GM18909 (cell line): ENCODE measurements around the gene SPON1.
"Not testable (repeated sequence)": the region's sequence is repeated elsewhere in the genome, so short reads cannot be mapped to it uniquely, and the experiment has no call there.

ENCODE experiments used
- ATAC-seq: cut with Tn5 transposase; IDR thresholded peaks from one replicate; pipeline ENCODE4 v1.9.1; 2021; ENCODE audit warnings: mild to moderate bottlenecking; ENCODE audit not compliant: unreplicated experiment, poor library complexity

The SPON1 gene

GRCh38 chr11:13962562-13963168 is at the start of gene SPON1:
Gene SPON1, plus strand, starts transcription at chr11:13962723. Its CDS starts 182 bp downstream, at chr11:13962905.
- no peak for ATAC-seq

- ATAC-seq = no peak
These were observed 45.3 kb upstream of the SPON1 start for GRCh38 chr11:13917264-13917663.

DNA sequence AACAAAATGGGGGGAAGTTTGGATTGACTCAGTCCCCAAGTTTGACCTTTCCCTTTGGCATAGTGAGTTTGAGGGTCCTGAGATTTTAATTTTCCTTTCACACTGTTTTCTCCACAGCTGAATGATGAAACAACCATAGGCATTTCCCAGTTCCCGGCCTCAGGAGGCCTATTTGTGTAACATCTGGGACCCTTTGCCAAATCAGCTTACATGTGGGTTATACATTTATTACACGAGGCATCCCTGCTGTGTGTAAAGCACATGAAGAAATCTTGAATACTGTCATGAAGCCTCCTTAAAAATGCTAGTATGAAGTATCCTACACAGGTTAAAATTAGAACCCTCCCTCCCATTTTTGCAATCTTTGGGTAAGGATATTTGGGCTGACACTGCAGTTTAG is 44.6 kb upstream of the SPON1 start:
- ATAC-seq = no peak

GRCh38 chr11:13920756-13921155 is 41.8 kb upstream of the SPON1 start:
- ATAC-seq = no peak

DNA sequence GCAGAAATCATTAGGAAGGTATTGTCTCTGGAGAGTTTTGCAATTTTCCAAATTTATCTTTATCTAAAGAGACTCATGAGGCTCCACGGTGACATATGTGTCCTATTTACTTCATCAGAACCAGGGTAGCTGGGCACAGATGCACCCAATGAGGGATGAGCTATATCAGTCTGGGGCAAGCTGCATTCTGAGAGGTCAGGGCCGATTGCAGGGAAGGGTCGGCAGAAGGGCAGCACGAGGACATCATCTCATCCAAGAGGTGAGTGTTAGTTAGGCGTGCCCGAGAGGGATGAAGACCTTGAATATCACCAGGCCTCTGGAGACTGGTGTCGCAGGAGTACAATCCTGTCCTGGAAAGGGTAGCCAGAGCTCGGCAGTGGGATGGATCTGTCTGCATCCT is 41.0 kb upstream of the SPON1 start:
- no peak for ATAC-seq

- no peak for ATAC-seq
These were observed 39.3 kb upstream of the SPON1 start for GRCh38 chr11:13923182-13923581.

DNA sequence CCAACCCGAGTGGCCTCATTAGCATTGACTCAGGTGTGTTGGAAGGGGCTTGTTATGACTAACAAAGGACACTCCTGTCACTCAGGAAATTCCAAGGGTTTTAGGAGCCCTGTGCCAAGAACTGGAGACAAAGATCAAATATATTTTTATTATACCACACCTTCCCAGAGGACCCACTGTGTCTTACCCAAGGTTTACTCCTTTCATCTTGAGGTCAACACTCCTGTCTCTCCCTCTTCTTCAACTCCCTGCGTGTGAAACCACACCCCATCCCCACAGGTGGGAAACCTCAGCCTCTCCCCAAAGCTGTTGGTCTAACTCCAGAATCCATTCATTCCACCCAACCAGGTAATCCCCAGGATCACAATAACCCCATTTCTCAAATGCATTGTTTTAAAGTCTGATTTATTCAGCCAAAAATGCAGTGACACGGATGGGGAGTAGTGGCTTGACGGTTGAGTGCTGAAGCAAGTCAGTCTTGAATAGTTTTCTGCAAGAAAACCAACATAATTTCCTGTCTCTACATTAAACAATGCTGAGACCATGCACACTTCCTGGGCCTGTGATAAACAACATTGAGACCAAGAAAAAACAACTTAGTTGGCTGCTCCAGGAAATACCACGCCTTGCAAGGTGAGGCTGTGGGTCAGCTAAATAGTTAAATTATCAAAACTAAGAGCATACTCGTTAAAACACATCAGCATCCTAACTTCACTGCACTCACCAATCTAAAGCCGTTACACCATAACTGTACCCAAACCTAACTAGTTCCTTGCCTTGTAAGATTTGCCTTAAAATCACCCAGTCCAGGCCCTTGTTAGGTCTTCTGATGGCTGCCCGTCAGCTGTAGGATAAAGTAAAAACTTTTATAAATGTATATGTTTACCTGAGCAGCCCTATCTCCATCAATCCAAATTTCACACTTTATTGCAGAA is 38.5 kb upstream of the SPON1 start:
- no peak for ATAC-seq

DNA sequence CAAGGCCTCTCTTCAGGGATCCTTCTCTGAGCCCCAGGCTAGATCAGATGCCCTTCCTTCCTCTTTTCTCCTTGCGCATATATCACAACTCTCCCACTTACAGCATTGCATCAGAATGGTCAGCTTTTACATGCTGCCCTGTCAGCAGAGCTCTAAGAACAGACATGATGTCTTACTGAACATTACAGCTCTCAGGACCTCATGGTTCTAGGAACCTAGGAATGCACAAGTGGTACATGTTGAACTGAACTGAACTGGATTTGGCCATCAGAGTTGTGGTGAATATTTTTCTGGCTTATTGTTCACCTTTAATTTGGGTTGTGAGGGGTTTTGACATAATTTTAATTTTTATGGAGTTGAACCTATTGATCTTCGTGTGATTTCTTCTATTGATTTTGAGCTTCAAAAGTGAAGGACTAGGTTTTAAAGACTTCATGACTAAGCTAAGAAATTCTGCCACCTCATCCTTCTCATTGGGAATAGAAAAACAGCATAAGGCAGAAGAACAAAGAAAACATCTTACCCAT is 37.7 kb upstream of the SPON1 start:
- ATAC-seq = no peak

DNA sequence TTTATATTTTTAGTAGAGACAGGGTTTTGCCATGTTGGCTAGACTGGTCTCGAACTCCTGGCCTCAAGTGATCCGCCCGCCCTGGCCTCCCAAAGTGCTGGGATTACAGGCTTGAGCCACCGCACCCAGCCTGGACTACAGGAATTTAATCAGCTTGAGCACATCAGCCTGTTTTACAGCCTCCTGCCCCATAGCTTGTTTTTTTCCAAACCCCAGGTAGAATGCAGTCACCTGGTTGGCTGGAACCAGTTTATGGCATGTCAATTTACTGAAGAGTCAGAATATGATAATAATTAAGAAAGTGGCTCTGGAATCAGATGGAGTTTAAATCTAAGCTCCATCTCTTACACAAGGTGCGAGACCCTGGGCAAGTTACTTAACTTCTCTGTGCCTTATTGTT is 36.2 kb upstream of the SPON1 start:
- ATAC-seq = not testable (repeated sequence)

GRCh38 chr11:13926981-13927380 is 35.5 kb upstream of the SPON1 start:
- ATAC-seq = no peak

DNA sequence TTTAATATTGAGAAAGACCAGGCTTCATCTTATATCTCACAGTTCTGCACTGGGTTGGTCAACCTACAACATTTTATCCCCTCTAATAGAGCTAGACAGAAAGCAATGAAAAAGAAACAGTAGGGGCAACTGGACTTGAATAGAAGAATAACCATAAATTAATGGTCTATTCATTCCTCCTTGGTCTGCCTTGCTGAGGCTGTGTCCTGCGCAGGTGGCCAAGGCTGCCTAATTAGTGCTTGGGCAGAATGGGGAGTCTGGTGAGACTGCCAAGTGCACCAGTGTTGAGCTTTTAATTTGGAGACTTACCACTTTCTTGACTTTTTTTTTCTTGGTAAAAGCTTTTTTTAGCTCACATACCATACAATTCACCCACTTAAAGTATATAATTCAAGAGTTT is 35.0 kb upstream of the SPON1 start:
- no peak for ATAC-seq

GRCh38 chr11:13928566-13929251 is 33.8 kb upstream of the SPON1 start:
- no peak for ATAC-seq

GRCh38 chr11:13929395-13929891 is 33.1 kb upstream of the SPON1 start:
- no peak for ATAC-seq

- no peak for ATAC-seq
These were observed 31.2 kb upstream of the SPON1 start for GRCh38 chr11:13931356-13931755.

GRCh38 chr11:13937154-13937553 is 25.4 kb upstream of the SPON1 start:
- ATAC-seq = not testable (repeated sequence)

DNA sequence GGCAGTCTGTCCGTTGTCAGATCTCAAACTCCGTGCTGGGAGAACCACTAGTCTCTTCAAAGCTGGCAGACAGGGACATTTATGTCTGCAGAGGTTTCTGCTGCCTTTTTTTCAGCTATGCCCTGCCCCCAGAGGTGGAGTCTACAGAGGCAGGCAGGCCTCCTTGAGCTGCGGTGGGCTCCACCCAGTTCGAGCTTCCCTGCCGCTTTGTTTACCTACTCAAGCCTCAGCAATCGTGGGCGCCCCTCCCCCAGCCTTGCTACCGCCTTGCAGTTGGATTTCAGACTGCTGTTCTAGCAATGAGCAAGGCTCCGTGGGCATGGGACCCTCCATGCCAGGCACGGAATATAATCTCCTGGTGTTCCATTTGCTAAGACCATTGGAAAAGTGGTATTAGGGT is 23.7 kb upstream of the SPON1 start:
- not testable (repeated sequence) for ATAC-seq

DNA sequence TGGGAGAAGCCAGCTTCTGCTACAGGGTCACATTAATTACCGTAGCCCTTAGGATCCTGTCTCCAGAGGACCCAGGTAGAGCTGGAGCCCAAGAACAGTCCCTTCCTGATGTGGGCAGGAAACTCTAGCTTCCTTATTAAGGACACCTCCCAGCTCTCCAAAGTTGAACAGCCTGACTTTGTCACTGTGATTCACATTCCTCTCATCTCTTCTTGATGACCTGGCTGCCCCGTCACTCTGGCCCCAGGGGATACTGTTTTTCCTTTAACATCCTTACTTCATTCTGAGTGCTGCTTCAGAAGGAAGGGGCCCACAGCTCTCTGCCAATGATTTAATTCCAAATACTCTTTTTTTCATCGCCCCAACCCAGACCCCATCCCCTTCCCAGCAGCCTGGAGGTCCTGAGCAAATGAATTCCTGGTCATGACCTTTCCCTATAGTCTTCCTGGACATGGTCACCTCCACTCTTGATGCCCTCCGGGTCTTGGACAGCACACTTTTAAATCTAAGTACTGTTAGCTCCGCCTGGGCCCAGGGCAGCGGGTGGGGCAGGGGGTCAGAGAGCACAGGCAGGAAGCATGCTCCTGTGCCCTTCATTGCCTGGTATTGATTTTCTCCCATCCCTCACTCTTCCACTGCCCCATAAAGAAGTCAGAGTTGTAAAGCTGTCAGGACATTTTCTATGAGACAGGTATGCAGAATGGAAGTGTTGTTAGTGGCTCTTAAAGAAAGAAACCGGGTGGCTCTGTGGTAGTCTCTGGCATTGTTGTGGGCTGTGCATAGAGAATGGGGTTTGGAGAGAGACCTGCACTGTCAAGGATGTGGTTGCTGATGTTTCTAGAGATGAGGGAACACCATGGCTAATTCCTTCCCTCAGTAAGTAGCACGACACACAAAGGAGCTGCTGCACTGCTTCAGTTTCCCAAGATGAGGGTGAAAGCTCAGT is 22.3 kb upstream of the SPON1 start:
- ATAC-seq = no peak

GRCh38 chr11:13940907-13941256 is 21.6 kb upstream of the SPON1 start:
- no peak for ATAC-seq

GRCh38 chr11:13941775-13942174 is 20.7 kb upstream of the SPON1 start:
- ATAC-seq = no peak

- ATAC-seq = no peak
These were observed 20.1 kb upstream of the SPON1 start for GRCh38 chr11:13942378-13942777.
